CMK (cell line): Measurements from ENCODE around the gene TCEAL8.

Experiments used
- DNase-seq: peaks from one replicate; pipeline ENCODE4 v3.0.0-alpha.2; 2010; ENCODE audit warnings: low read depth

The TCEAL8 gene

GRCh38 chrX:103214870-103215424, 40.0 kb downstream of the TCEAL8 start, which contains the start of gene BEX4:
Gene BEX4 (plus strand): TSS chrX:103215108. CDS start chrX:103216154, 1,046 bp downstream.
- no peak for DNase-seq

- DNase-seq: no peak
Measured at GRCh38 chrX:103212749-103213457, 42.1 kb downstream of the TCEAL8 start.

GRCh38 chrX:103211012-103211715, 43.8 kb downstream of the TCEAL8 start:
- no peak for DNase-seq

- DNase-seq: no peak
Measured at GRCh38 chrX:103210056-103210455, 44.9 kb downstream of the TCEAL8 start.
